Measurements from ENCODE around the gene HECTD4.

- TF ChIP-seq RAD21 (IDR thresholded peaks at IDR 0.05; ENCODE audit: low read length) (no peak), CTCF (conservative IDR thresholded peaks at IDR 0.05; ENCODE audit: low read depth, low read length) (no peak), CEBPB (IDR thresholded peaks at IDR 0.05; ENCODE audit: low read depth, low read length) (no peak), CHD1 (IDR thresholded peaks at IDR 0.05; ENCODE audit: low read depth, low read length) (no peak), MAZ (IDR thresholded peaks at IDR 0.05; ENCODE audit: borderline replicate concordance, low read depth, low read length) (peak; percentile 39; the same call in 1 of the 2 replicates), POLR2A (IDR thresholded peaks at IDR 0.05; ENCODE audit: low read depth, low read length) (no peak), MXI1 (IDR thresholded peaks at IDR 0.05; ENCODE audit: borderline replicate concordance, low read depth, low read length) (peak; percentile 73; the same call in 1 of the 2 replicates), MAFK (IDR thresholded peaks at IDR 0.05; ENCODE audit: low read depth, low read length) (no peak), RFX5 (IDR thresholded peaks at IDR 0.05; ENCODE audit: low read depth, low read length) (no peak), RCOR1 (IDR thresholded peaks at IDR 0.05; ENCODE audit: insufficient replicate concordance, low read length) (no peak), FOS (IDR thresholded peaks at IDR 0.05; ENCODE audit: low read depth, low read length) (no peak)
- TF ChIP-seq, protein P1, sequence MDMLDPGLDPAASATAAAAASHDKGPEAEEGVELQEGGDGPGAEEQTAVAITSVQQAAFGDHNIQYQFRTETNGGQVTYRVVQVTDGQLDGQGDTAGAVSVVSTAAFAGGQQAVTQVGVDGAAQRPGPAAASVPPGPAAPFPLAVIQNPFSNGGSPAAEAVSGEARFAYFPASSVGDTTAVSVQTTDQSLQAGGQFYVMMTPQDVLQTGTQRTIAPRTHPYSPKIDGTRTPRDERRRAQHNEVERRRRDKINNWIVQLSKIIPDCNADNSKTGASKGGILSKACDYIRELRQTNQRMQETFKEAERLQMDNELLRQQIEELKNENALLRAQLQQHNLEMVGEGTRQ (IDR thresholded peaks at IDR 0.05; ENCODE audit: low read depth, low read length) = no peak
- TF ChIP-seq, protein P2, sequence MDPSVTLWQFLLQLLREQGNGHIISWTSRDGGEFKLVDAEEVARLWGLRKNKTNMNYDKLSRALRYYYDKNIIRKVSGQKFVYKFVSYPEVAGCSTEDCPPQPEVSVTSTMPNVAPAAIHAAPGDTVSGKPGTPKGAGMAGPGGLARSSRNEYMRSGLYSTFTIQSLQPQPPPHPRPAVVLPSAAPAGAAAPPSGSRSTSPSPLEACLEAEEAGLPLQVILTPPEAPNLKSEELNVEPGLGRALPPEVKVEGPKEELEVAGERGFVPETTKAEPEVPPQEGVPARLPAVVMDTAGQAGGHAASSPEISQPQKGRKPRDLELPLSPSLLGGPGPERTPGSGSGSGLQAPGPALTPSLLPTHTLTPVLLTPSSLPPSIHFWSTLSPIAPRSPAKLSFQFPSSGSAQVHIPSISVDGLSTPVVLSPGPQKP (IDR thresholded peaks at IDR 0.05; ENCODE audit: borderline replicate concordance, low read depth, low read length) = no peak
These were observed at the start of gene HECTD4 for GRCh38 chr12:112381883-112382796.

Data from IMR-90 (cell line).